ENCODE results near the gene MCMBP. TPM values are rescaled to one million over a fixed set of nuclear protein-coding genes. Genes with fewer than 3 reads are reported as not detected.

The MCMBP gene
- total RNA-seq, 1 donor from 2014 or later, result 50.4 TPM

GRCh38 chr10:119867317-119867716, 5.3 kb downstream of the MCMBP start:
- peak overlapping the region; percentile 3 for H3K27ac Mint-ChIP-seq (ENCODE audit: unreplicated experiment)
- H3K27me3 Mint-ChIP-seq (ENCODE audit: unreplicated experiment), result no peaks in the 10 kb centered on the region
- peaks cover 3% of the 10 kb centered on the region for H3K9me3 Mint-ChIP-seq (ENCODE audit: unreplicated experiment)
- TF ChIP-seq CTCF (IDR thresholded peaks at IDR 0.05), result no peak
- H3K36me3 Mint-ChIP-seq (ENCODE audit: unreplicated experiment), result peaks cover 3% of the 10 kb centered on the region
- peaks cover 31% of the 10 kb centered on the region for H3K4me1 Mint-ChIP-seq (ENCODE audit: unreplicated experiment)
- H3K4me3 Mint-ChIP-seq (ENCODE audit: unreplicated experiment), result no peak overlapping the region
- DNase-seq (ENCODE audit: extremely low spot score, unreplicated experiment), result no peak

GRCh38 chr10:119865699-119866240, 6.9 kb downstream of the MCMBP start:
- peaks cover 3% of the 10 kb centered on the region for H3K36me3 Mint-ChIP-seq (ENCODE audit: unreplicated experiment)
- no peak for TF ChIP-seq CTCF (IDR thresholded peaks at IDR 0.05)
- no peaks in the 10 kb centered on the region for H3K27me3 Mint-ChIP-seq (ENCODE audit: unreplicated experiment)
- H3K4me1 Mint-ChIP-seq (ENCODE audit: unreplicated experiment), result peaks cover 21% of the 10 kb centered on the region
- H3K4me3 Mint-ChIP-seq (ENCODE audit: unreplicated experiment), result no peak overlapping the region
- no peak overlapping the region for H3K27ac Mint-ChIP-seq (ENCODE audit: unreplicated experiment)
- H3K9me3 Mint-ChIP-seq (ENCODE audit: unreplicated experiment), result peaks cover 3% of the 10 kb centered on the region
- no peak for DNase-seq (ENCODE audit: extremely low spot score, unreplicated experiment)

GRCh38 chr10:119863951-119864565, 8.6 kb downstream of the MCMBP start:
- peaks cover 12% of the 10 kb centered on the region for H3K4me1 Mint-ChIP-seq (ENCODE audit: unreplicated experiment)
- TF ChIP-seq CTCF (IDR thresholded peaks at IDR 0.05), result no peak
- H3K9me3 Mint-ChIP-seq (ENCODE audit: unreplicated experiment), result peaks cover 3% of the 10 kb centered on the region
- H3K27ac Mint-ChIP-seq (ENCODE audit: unreplicated experiment), result no peak overlapping the region
- H3K27me3 Mint-ChIP-seq (ENCODE audit: unreplicated experiment), result no peaks in the 10 kb centered on the region
- H3K4me3 Mint-ChIP-seq (ENCODE audit: unreplicated experiment), result no peak overlapping the region
- peaks cover 4% of the 10 kb centered on the region for H3K36me3 Mint-ChIP-seq (ENCODE audit: unreplicated experiment)
- DNase-seq (ENCODE audit: extremely low spot score, unreplicated experiment), result no peak

- peaks cover 6% of the 10 kb centered on the region for H3K4me1 Mint-ChIP-seq (ENCODE audit: unreplicated experiment)
- TF ChIP-seq CTCF (IDR thresholded peaks at IDR 0.05), result no peak
- peaks cover 3% of the 10 kb centered on the region for H3K9me3 Mint-ChIP-seq (ENCODE audit: unreplicated experiment)
- peaks cover 6% of the 10 kb centered on the region for H3K36me3 Mint-ChIP-seq (ENCODE audit: unreplicated experiment)
- no peaks in the 10 kb centered on the region for H3K27me3 Mint-ChIP-seq (ENCODE audit: unreplicated experiment)
- H3K27ac Mint-ChIP-seq (ENCODE audit: unreplicated experiment), result no peak overlapping the region
- H3K4me3 Mint-ChIP-seq (ENCODE audit: unreplicated experiment), result no peak overlapping the region
- no peak for DNase-seq (ENCODE audit: extremely low spot score, unreplicated experiment)
These were observed 10.1 kb downstream of the MCMBP start for GRCh38 chr10:119862524-119862923.

GRCh38 chr10:119860866-119861607, 11.6 kb downstream of the MCMBP start:
- Mint-ChIP-seq H3K27ac (ENCODE audit: unreplicated experiment) (no peak overlapping the region), H3K36me3 (ENCODE audit: unreplicated experiment) (peaks cover 9% of the 10 kb centered on the region), H3K4me3 (ENCODE audit: unreplicated experiment) (no peak overlapping the region), H3K9me3 (ENCODE audit: unreplicated experiment) (peaks cover 3% of the 10 kb centered on the region), H3K27me3 (ENCODE audit: unreplicated experiment) (no peaks in the 10 kb centered on the region), H3K4me1 (ENCODE audit: unreplicated experiment) (peaks cover 4% of the 10 kb centered on the region)
- DNase-seq (ENCODE audit: extremely low spot score, unreplicated experiment), result no peak
- TF ChIP-seq CTCF (IDR thresholded peaks at IDR 0.05), result no peak

Measured in osteocyte (in vitro differentiated cells).